ENCODE data around the gene KCNQ4. TPM values are rescaled to one million over a fixed set of nuclear protein-coding genes. Genes with fewer than 3 reads are reported as not detected.

The KCNQ4 gene
- total and polyA plus RNA-seq, 10 of the 15 experiments (the other 5 are each of a cell fraction or from before 2014, with no cell fraction given), result 0.04 to 0.18 (median 0.08) TPM; not detected in 2

DNA sequence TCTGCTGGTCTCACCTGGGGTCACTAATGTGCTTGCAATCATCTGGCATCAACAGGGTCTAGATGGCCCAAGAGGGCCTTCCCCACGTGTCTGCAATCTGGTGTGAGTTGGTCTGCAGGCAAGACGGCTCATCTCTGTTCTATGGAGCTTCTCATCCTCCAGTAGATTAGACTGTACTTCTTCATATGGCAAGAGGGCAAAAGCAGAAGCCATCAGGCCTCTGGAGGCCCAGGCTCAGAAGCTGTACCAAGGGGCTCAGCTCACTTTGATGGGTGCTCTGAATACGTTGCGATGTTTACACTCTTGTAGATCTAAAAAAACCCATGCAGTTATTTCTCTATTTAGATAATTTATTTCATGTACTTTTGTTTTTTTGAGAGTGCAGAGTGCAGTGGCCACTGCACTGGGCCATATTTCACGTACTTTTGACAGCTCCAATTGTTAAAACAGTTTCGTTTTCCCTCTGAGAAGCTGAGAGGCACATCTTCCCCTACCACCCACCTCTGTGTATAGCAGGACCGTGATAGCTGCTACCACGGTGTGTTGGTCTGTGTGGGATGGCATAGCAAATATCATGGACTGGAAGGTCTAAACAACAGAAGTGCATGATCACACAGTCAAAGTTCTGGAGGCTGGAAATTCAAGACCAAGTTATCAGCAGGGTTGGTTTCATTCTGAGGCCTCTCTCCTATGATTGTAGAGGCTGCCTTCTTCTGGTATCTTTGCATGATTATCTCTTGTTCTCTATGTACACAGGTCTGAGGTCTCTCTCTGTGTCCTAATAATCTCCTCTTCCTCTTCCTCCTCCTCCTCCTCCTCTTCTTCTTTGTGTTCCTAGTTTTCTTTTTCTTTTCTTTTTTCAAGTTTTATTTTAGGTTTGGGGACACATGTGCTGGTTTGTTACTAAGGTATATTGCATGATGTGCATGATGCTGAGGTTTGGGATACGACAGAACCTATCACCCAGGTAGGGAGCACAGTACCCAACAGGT lies 61.6 kb downstream of the KCNQ4 start:
- CTCF ChIA-PET, result interaction anchor here (0.7 to 11.6 kb wide), 7 partner anchors 71 to 313 kb away, joined by 3 to 254 read pairs (median 3); no protein-coding TSS in a partner anchor
- Histone ChIP-seq H3K4me1 (ENCODE audit: control insufficient read depth, insufficient read depth, low read length) (peaks cover 5% of the 10 kb centered on the region; the same call in 1 of the 2 replicates), H3K9ac (ENCODE audit: control insufficient read depth, insufficient read depth, low read length) (no peak overlapping the region), H3K4me2 (ENCODE audit: control insufficient read depth, insufficient read depth) (peak overlapping the region; percentile 67), H3K27me3 (replicated peaks in 1 of 2; ENCODE audit: control insufficient read depth in 2 of 2, insufficient read depth in 2 of 2, low read length in 1 of 2) (no peaks in the 10 kb centered on the region), H3K27ac (ENCODE audit: control insufficient read depth, insufficient read depth) (no peak overlapping the region), H3K79me2 (ENCODE audit: control insufficient read depth, insufficient read depth, low read length) (no peaks in the 10 kb centered on the region), H2AFZ (ENCODE audit: control insufficient read depth, low read depth, low read length) (peak overlapping the region; percentile 63), H3K9me3 (replicated peaks; ENCODE audit: control insufficient read depth, insufficient read depth, low read length) (no peaks in the 10 kb centered on the region; the same call in 2 of the 3 replicates), H3K4me3 (no peak overlapping the region), H3K36me3 (ENCODE audit: control insufficient read depth in 2 of 2, insufficient read depth in 2 of 2, low read length in 1 of 2) (no peaks in the 10 kb centered on the region), H4K20me1 (ENCODE audit: control insufficient read depth, insufficient read depth) (no peaks in the 10 kb centered on the region)
- WGBS (ENCODE audit: insufficient coverage, insufficient replicate concordance, low lambda C conversion rate, missing lambda C conversion rate), result 40% methylated on average over 9 of the region's 9 CpGs
- POLR2A ChIA-PET, result interaction anchor here (0.5 kb wide), 1 partner anchor 601 kb away, joined by 5 read pairs; no protein-coding TSS in a partner anchor
- ATAC-seq (peak; percentile 63), FAIRE-seq (no peak), DNase-seq (ENCODE audit: low read depth, low spot score) (no peak)
- SMC1A ChIA-PET (ENCODE audit: uncharacterized antibody, unreplicated experiment), result interaction anchor here (1.0 to 1.4 kb wide), 4 partner anchors 8 to 72 kb away, joined by 3 to 11 read pairs (median 4); no protein-coding TSS in a partner anchor
- intact Hi-C loops (cut with micrococcal nuclease; ENCODE audit: unreplicated experiment) (no loop called here), in situ Hi-C loops (cut with MboI) (loop anchor here (5.0 kb wide), 2 partner anchors 107 to 233 kb away; no protein-coding TSS in a partner anchor)
- TF ChIP-seq CBFB (IDR thresholded peaks at IDR 0.05; ENCODE audit: low read depth) (no peak), MTA2 (IDR thresholded peaks at IDR 0.05; ENCODE audit: low read depth) (peak; percentile 27), PBX3 (IDR thresholded peaks at IDR 0.05; ENCODE audit: insufficient replicate concordance, low read depth, low read length) (peak; percentile 61), SREBF1 (IDR thresholded peaks at IDR 0.05; ENCODE audit: low read length) (no peak), CHD2 (IDR thresholded peaks at IDR 0.05; ENCODE audit: borderline replicate concordance, low read depth, low read length) (no peak), FOS (IDR thresholded peaks at IDR 0.05; ENCODE audit: borderline replicate concordance, extremely low read depth, insufficient read length) (no peak), CHD4 (IDR thresholded peaks at IDR 0.05) (no peak), CREM (IDR thresholded peaks at IDR 0.05; ENCODE audit: low read depth) (no peak), RCOR1 (conservative IDR thresholded peaks at IDR 0.05; ENCODE audit: low read depth, low read length) (no peak), HDAC2 (IDR thresholded peaks at IDR 0.05) (no peak), BHLHE40 (IDR thresholded peaks at IDR 0.05; ENCODE audit: borderline replicate concordance in 1 of 2, low read depth in 2 of 2, low read length in 1 of 2) (peak in 1 of 2 experiments; percentile 10; a peak in 1 of 4 replicates), TAF1 (IDR thresholded peaks at IDR 0.05; ENCODE audit: borderline replicate concordance, low read depth, low read length) (no peak), SMARCA5 (IDR thresholded peaks at IDR 0.05) (no peak), STAT1 (conservative IDR thresholded peaks at IDR 0.05) (no peak), HDGF (IDR thresholded peaks at IDR 0.05) (no peak)
- TF ChIP-seq, protein P1, sequence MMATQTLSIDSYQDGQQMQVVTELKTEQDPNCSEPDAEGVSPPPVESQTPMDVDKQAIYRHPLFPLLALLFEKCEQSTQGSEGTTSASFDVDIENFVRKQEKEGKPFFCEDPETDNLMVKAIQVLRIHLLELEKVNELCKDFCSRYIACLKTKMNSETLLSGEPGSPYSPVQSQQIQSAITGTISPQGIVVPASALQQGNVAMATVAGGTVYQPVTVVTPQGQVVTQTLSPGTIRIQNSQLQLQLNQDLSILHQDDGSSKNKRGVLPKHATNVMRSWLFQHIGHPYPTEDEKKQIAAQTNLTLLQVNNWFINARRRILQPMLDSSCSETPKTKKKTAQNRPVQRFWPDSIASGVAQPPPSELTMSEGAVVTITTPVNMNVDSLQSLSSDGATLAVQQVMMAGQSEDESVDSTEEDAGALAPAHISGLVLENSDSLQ (IDR thresholded peaks at IDR 0.05), result peak; percentile 53; the same call in 1 of the 2 replicates
- no TSS peak for BruUV-seq (replicated peaks)
- RAD21 ChIA-PET (ENCODE audit: unreplicated experiment), result interaction anchor here (0.6 to 1.4 kb wide), 6 partner anchors 20 to 313 kb away, joined by 3 to 15 read pairs (median 4); no protein-coding TSS in a partner anchor

Measured in GM12878 (cell line).